ENCODE results near the gene VWA7.

The VWA7 gene

GRCh38 chr6:31780507-31781243 is 3.5 kb upstream of the VWA7 start:
- Histone ChIP-seq H3K27ac (ENCODE audit: low read depth, low read length) (no peak overlapping the region), H3K36me3 (ENCODE audit: control insufficient read depth, insufficient read depth, low read length) (peaks cover 40% of the 10 kb centered on the region), H3K4me1 (ENCODE audit: control insufficient read depth, insufficient read depth, low read length) (no peaks in the 10 kb centered on the region), H3K9ac (ENCODE audit: low read length) (no peak overlapping the region), H3K27me3 (ENCODE audit: control insufficient read depth, insufficient read depth, low read length) (no peaks in the 10 kb centered on the region), H3K4me3 (ENCODE audit: low read length) (no peak overlapping the region)

GRCh38 chr6:31779908-31780307 is 2.8 kb upstream of the VWA7 start:
- peaks cover 34% of the 10 kb centered on the region for H3K36me3 ChIP-seq (ENCODE audit: control insufficient read depth, insufficient read depth, low read length)
- no peak overlapping the region for H3K9ac ChIP-seq (ENCODE audit: low read length)
- no peaks in the 10 kb centered on the region for H3K27me3 ChIP-seq (ENCODE audit: control insufficient read depth, insufficient read depth, low read length)
- H3K27ac ChIP-seq (ENCODE audit: low read depth, low read length): no peak overlapping the region
- H3K4me1 ChIP-seq (ENCODE audit: control insufficient read depth, insufficient read depth, low read length): no peaks in the 10 kb centered on the region
- no peak overlapping the region for H3K4me3 ChIP-seq (ENCODE audit: low read length)

GRCh38 chr6:31778999-31779885 is 2.1 kb upstream of the VWA7 start:
- Histone ChIP-seq H3K36me3 (ENCODE audit: control insufficient read depth, insufficient read depth, low read length) (peaks cover 28% of the 10 kb centered on the region), H3K9ac (ENCODE audit: low read length) (no peak overlapping the region), H3K4me1 (ENCODE audit: control insufficient read depth, insufficient read depth, low read length) (no peaks in the 10 kb centered on the region), H3K27me3 (ENCODE audit: control insufficient read depth, insufficient read depth, low read length) (no peaks in the 10 kb centered on the region), H3K27ac (ENCODE audit: low read depth, low read length) (no peak overlapping the region), H3K4me3 (ENCODE audit: low read length) (no peak overlapping the region)

DNA sequence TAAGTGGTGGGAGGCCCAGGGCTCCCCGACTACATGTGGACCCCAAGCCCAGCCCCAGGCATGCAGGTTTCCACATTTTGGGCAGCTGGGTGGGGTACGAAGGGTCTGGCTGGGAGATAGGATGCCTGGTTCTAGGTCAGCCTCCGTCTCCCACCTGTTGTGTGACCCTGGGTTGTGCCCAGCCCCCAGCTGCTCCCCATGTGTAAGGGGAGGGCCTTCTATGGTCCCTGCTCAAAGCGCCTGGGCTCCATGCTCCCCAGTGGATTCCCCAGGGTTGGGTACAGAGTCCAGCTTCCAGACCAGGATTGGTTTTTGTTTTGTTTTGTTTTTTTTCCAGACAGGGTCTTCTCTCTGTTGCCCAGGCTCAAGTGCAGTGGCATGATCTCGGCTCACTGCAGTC is 1.1 kb upstream of the VWA7 start:
- Histone ChIP-seq H3K27me3 (ENCODE audit: control insufficient read depth, insufficient read depth, low read length) (no peaks in the 10 kb centered on the region), H3K4me3 (ENCODE audit: low read length) (no peak overlapping the region), H3K36me3 (ENCODE audit: control insufficient read depth, insufficient read depth, low read length) (peaks cover 24% of the 10 kb centered on the region), H3K9ac (ENCODE audit: low read length) (no peak overlapping the region), H3K4me1 (ENCODE audit: control insufficient read depth, insufficient read depth, low read length) (no peaks in the 10 kb centered on the region), H3K27ac (ENCODE audit: low read depth, low read length) (no peak overlapping the region)

GRCh38 chr6:31777667-31778050 is 531 bp upstream of the VWA7 start:
- Histone ChIP-seq H3K4me1 (ENCODE audit: control insufficient read depth, insufficient read depth, low read length) (no peaks in the 10 kb centered on the region), H3K27ac (ENCODE audit: low read depth, low read length) (no peak overlapping the region), H3K4me3 (ENCODE audit: low read length) (no peak overlapping the region), H3K36me3 (ENCODE audit: control insufficient read depth, insufficient read depth, low read length) (peaks cover 19% of the 10 kb centered on the region), H3K9ac (ENCODE audit: low read length) (no peak overlapping the region), H3K27me3 (ENCODE audit: control insufficient read depth, insufficient read depth, low read length) (no peaks in the 10 kb centered on the region)

GRCh38 chr6:31776485-31776988 is 591 bp downstream of the VWA7 start:
- peaks cover 13% of the 10 kb centered on the region for H3K36me3 ChIP-seq (ENCODE audit: control insufficient read depth, insufficient read depth, low read length)
- no peaks in the 10 kb centered on the region for H3K27me3 ChIP-seq (ENCODE audit: control insufficient read depth, insufficient read depth, low read length)
- H3K4me3 ChIP-seq (ENCODE audit: low read length): no peak overlapping the region
- no peaks in the 10 kb centered on the region for H3K4me1 ChIP-seq (ENCODE audit: control insufficient read depth, insufficient read depth, low read length)
- H3K27ac ChIP-seq (ENCODE audit: low read depth, low read length): no peak overlapping the region
- no peak overlapping the region for H3K9ac ChIP-seq (ENCODE audit: low read length)

DNA sequence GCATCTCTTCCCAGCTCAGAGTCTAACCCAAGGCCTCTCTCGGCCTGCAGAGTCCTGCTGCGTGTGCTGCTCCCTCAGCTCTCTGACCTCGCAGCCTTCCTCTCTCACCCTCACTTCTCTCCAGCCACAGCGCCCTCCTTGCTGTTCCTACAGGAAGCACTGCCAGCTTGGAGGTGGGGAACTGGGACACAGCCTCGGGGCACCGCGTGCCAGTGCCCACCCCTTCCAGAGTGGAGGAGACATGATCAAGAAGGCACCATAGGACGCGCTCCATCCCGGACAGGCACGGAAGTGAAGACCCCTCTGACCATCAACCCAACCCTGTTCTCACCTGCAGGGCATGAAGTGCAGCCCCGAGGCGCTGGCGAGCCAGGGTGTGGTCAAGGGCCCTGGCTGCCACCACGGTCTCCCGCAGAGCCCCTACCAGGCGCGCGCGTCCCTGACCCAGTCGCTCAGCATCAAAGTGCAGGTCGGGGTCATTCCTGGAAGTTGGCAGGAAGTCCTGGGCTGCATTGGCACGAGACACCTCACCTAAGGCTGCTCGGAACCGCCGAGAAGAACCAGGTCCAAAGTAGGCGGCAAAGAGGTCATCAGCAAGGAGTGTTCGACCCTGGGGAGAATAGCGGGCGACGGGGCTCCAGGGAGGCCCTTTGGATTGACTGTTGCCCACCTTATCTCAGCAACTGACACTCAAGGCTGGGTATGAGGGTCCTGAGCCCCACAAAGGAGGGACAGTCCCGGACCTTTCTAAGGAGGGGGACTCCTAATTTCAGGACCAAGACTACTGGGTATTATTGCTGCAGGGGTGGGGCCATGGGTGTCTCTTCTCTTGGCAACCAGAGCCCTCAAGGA is 1.3 kb downstream of the VWA7 start:
- H3K4me3 ChIP-seq (ENCODE audit: low read length): no peak overlapping the region

DNA sequence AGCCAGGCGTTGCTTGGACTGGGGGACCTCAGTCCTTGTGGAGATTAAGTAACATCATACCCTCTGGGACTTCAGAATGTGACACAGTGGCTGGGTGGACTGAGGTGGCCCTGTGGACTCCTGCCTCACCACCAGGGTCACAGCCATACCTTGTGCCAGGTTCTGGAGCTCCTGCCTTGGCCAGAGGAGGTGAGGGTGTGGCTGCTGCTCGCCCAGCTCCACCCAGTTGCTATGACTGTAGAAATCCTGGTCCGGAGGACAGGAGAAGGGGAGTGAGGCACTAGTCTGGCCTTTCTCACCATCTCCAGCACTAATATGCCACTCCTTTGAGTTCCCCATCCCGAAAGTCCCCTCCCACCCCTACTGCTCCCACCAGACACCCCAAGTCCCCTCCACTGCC is 1.9 kb downstream of the VWA7 start:
- H3K36me3 ChIP-seq (ENCODE audit: control insufficient read depth, insufficient read depth, low read length): peaks cover 3% of the 10 kb centered on the region
- no peaks in the 10 kb centered on the region for H3K27me3 ChIP-seq (ENCODE audit: control insufficient read depth, insufficient read depth, low read length)
- H3K4me3 ChIP-seq (ENCODE audit: low read length): no peak overlapping the region
- no peak overlapping the region for H3K9ac ChIP-seq (ENCODE audit: low read length)
- no peaks in the 10 kb centered on the region for H3K4me1 ChIP-seq (ENCODE audit: control insufficient read depth, insufficient read depth, low read length)
- H3K27ac ChIP-seq (ENCODE audit: low read depth, low read length): no peak overlapping the region

More for the DNA sequence above, 1.3 kb downstream of the VWA7 start:
- peaks cover 8% of the 10 kb centered on the region for H3K36me3 ChIP-seq (ENCODE audit: control insufficient read depth, insufficient read depth, low read length)
- H3K27ac ChIP-seq (ENCODE audit: low read depth, low read length): no peak overlapping the region
- H3K27me3 ChIP-seq (ENCODE audit: control insufficient read depth, insufficient read depth, low read length): no peaks in the 10 kb centered on the region
- no peak overlapping the region for H3K9ac ChIP-seq (ENCODE audit: low read length)
- H3K4me1 ChIP-seq (ENCODE audit: control insufficient read depth, insufficient read depth, low read length): no peaks in the 10 kb centered on the region

DNA sequence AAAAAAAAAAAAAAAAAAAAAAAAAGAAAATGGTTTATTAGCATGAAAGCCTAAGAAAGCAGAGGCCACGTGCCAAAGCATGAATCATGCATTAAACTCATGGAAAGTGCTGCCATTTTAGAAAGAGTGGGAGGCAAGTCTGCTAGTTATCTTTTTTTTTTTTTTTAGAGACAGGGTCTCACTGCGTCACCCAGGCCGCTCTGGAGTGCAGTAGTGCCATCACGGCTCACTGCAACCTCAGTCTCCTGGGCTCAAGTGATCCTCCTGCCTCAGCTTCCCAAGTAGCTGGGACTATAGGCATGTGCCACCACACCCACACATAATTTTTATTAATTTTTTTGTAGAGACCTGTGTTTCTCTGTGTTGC is 5.2 kb downstream of the VWA7 start:
- Histone ChIP-seq H3K4me3 (ENCODE audit: low read length) (no peak overlapping the region), H3K9ac (ENCODE audit: low read length) (no peak overlapping the region), H3K27ac (ENCODE audit: low read depth, low read length) (no peak overlapping the region)

DNA sequence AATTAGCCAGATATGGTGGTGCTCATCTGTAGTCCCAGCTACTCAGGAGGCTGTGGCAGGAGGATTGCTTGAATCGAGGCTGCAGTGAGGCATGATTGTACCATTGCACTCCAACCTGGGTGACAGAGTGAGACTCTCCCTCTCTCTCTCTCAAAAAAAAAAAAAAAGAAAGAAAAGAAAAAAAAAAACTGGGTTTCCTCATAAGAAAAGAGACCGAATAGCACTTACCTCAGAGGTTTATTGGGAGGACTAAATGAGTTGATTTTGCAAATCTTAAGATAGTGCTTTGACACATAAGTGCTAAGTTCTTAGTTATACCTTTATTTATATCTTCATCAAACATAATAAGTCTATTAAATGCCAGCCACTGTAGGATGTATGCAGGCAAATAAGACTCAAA is 6.3 kb downstream of the VWA7 start:
- H3K4me3 ChIP-seq (ENCODE audit: low read length): no peak overlapping the region
- H3K27me3 ChIP-seq (ENCODE audit: control insufficient read depth, insufficient read depth, low read length): no peaks in the 10 kb centered on the region
- H3K36me3 ChIP-seq (ENCODE audit: control insufficient read depth, insufficient read depth, low read length): no peaks in the 10 kb centered on the region
- H3K9ac ChIP-seq (ENCODE audit: low read length): no peak overlapping the region
- H3K4me1 ChIP-seq (ENCODE audit: control insufficient read depth, insufficient read depth, low read length): no peaks in the 10 kb centered on the region
- no peak overlapping the region for H3K27ac ChIP-seq (ENCODE audit: low read depth, low read length)

More for the DNA sequence above, 5.2 kb downstream of the VWA7 start:
- Histone ChIP-seq H3K27me3 (ENCODE audit: control insufficient read depth, insufficient read depth, low read length) (no peaks in the 10 kb centered on the region), H3K4me1 (ENCODE audit: control insufficient read depth, insufficient read depth, low read length) (no peaks in the 10 kb centered on the region), H3K36me3 (ENCODE audit: control insufficient read depth, insufficient read depth, low read length) (no peaks in the 10 kb centered on the region)

DNA sequence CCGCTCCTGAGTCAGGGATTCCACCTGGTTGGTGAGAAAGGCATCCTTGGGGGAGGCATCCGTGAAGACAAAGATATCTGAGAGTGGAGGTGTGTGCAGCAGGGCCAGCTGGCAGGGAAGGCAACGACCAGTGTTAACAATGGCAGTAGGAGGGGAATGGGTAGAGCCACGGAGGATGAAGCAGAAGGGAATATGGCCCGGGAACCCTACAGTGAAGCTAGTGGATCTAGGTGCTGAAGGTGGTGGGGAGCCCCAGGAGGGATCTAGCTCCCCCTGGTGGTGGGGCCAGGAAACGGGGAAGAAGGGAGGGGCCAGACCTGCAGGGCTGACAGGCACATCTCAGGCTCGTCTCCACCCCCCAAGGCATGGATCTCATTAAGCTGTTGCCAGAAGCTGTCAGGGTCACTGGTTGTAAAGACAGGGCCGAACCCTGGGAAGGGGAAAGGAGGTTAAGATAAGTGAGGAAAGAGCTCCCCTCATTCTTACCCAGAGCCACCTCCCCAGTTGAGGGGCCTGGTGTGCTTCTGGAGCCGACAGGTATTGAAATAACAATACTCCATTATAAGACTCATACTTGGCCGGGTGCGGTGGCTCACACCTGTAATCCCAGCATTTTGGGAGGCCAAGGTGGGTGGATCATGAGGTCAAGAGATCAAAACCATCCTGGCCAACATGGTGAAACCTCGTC is 7.3 kb downstream of the VWA7 start:
- Histone ChIP-seq H3K27ac (ENCODE audit: low read depth, low read length) (no peak overlapping the region), H3K9ac (ENCODE audit: low read length) (no peak overlapping the region), H3K36me3 (ENCODE audit: control insufficient read depth, insufficient read depth, low read length) (no peaks in the 10 kb centered on the region), H3K4me1 (ENCODE audit: control insufficient read depth, insufficient read depth, low read length) (no peaks in the 10 kb centered on the region), H3K27me3 (ENCODE audit: control insufficient read depth, insufficient read depth, low read length) (no peaks in the 10 kb centered on the region), H3K4me3 (ENCODE audit: low read length) (no peak overlapping the region)
